ENCODE results near the gene ABCA6.
A peak's percentile ranks its signal among the peaks of the same experiment; 100 is the strongest.
"Not testable (repeated sequence)": the region's sequence is repeated elsewhere in the genome, so short reads cannot be mapped to it uniquely, and the experiment has no call there.

ABCA6 gene

GRCh38 chr17:69141431-69142174 is at the start of gene ABCA6:
Gene ABCA6, minus strand, starts transcription at chr17:69141895. Its CDS starts 1,192 bp downstream, at chr17:69140703.
- no peak for DNase-seq (ENCODE audit: low spot score)

- DNase-seq (ENCODE audit: low spot score), result no peak
Measured at GRCh38 chr17:69188796-69189195, 47.1 kb upstream of the ABCA6 start.

GRCh38 chr17:69188064-69188463 is 46.4 kb upstream of the ABCA6 start:
- no peak for DNase-seq (ENCODE audit: low spot score)

GRCh38 chr17:69187294-69187693 is 45.6 kb upstream of the ABCA6 start:
- no peak for DNase-seq (ENCODE audit: low spot score)

- DNase-seq (ENCODE audit: low spot score), result no peak
Measured at GRCh38 chr17:69179227-69179952, 37.7 kb upstream of the ABCA6 start.

GRCh38 chr17:69176457-69176795 is 34.7 kb upstream of the ABCA6 start:
- no peak for DNase-seq (ENCODE audit: low spot score)

- DNase-seq (ENCODE audit: low spot score), result peak; percentile 12
Measured at GRCh38 chr17:69175625-69176456, 34.1 kb upstream of the ABCA6 start.

- no peak for DNase-seq (ENCODE audit: low spot score)
Measured at GRCh38 chr17:69175262-69175624, 33.5 kb upstream of the ABCA6 start.

- no peak for DNase-seq (ENCODE audit: low spot score)
Measured at GRCh38 chr17:69173118-69173517, 31.4 kb upstream of the ABCA6 start.

GRCh38 chr17:69170377-69170776 is 28.7 kb upstream of the ABCA6 start:
- DNase-seq (ENCODE audit: low spot score), result no peak

GRCh38 chr17:69168642-69169041 is 26.9 kb upstream of the ABCA6 start:
- not testable (repeated sequence) for DNase-seq (ENCODE audit: low spot score)

- no peak for DNase-seq (ENCODE audit: low spot score)
Measured at GRCh38 chr17:69166957-69167356, 25.3 kb upstream of the ABCA6 start.

- DNase-seq (ENCODE audit: low spot score), result no peak
Measured at GRCh38 chr17:69164206-69164605, 22.5 kb upstream of the ABCA6 start.

GRCh38 chr17:69159418-69159817 is 17.7 kb upstream of the ABCA6 start:
- DNase-seq (ENCODE audit: low spot score), result no peak

- DNase-seq (ENCODE audit: low spot score), result no peak
Measured at GRCh38 chr17:69154267-69154666, 12.6 kb upstream of the ABCA6 start.

GRCh38 chr17:69150333-69150732 is 8.6 kb upstream of the ABCA6 start:
- DNase-seq (ENCODE audit: low spot score), result no peak

- no peak for DNase-seq (ENCODE audit: low spot score)
Measured at GRCh38 chr17:69147460-69147859, 5.8 kb upstream of the ABCA6 start.

- DNase-seq (ENCODE audit: low spot score), result no peak
Measured at GRCh38 chr17:69144331-69145255, 2.9 kb upstream of the ABCA6 start.

GRCh38 chr17:69143683-69144231 is 2.1 kb upstream of the ABCA6 start:
- DNase-seq (ENCODE audit: low spot score), result no peak

- DNase-seq (ENCODE audit: low spot score), result no peak
Measured at GRCh38 chr17:69143151-69143550, 1.5 kb upstream of the ABCA6 start.

GRCh38 chr17:69142175-69142802 is 594 bp upstream of the ABCA6 start:
- DNase-seq (ENCODE audit: low spot score), result no peak
